Spleen (tissue), 11 donors: ENCODE results near the gene FZD2. TPM values are rescaled to one million over a fixed set of nuclear protein-coding genes. Genes with fewer than 3 reads are reported as not detected.

Experiments
- DNase-seq: peaks from one replicate; pipeline ENCODE4 v3.0.0-alpha.2; 2020
- H3K27ac ChIP-seq, 8 donors: fragments of 200-600 bp; sonication (generic) in 7 of 8; 1 replicate in 4 of 8; 2 replicates in 4 of 8; pipeline versions ENCODE4 v1.5.0 to v1.8.0; 2016 to 2021; ENCODE audit warnings: inconsistent platforms in 4 of 8, mild to moderate bottlenecking in 4 of 8, moderate library complexity in 1 of 8
- H3K27me3 ChIP-seq, 7 donors: fragments of 200-600 bp; sonication (generic) in 6 of 7; replicated peaks in 1 of 7; 1 replicate in 4 of 7; 2 replicates in 3 of 7; pipeline versions ENCODE4 v1.5.0 to v1.8.0; 2016 to 2021; ENCODE audit warnings: inconsistent platforms in 3 of 7, mild to moderate bottlenecking in 1 of 7
- H3K36me3 ChIP-seq, 6 donors: fragments of 200-600 bp; sonication (generic) in 5 of 6; 1 replicate in 4 of 6; 2 replicates in 2 of 6; pipeline versions ENCODE4 v1.5.0 to v1.8.0; 2016 to 2021; ENCODE audit warnings: inconsistent platforms in 2 of 6
- H3K4me1 ChIP-seq, 6 donors: fragments of 200-600 bp; sonication (generic) in 5 of 6; 1 replicate in 3 of 6; 2 replicates in 3 of 6; pipeline versions ENCODE4 v1.5.0 to v1.8.0; 2016 to 2021; ENCODE audit warnings: inconsistent platforms in 3 of 6
- H3K4me3 ChIP-seq, 8 donors: fragments of 200-600 bp; sonication (generic) in 7 of 8; 1 replicate in 4 of 8; 2 replicates in 4 of 8; pipeline versions ENCODE4 v1.5.0 to v1.8.0; 2016 to 2021; ENCODE audit warnings: inconsistent platforms in 4 of 8, mild to moderate bottlenecking in 4 of 8, moderate library complexity in 2 of 8
- H3K9me3 ChIP-seq, 8 donors: fragments of 200-600 bp; sonication (generic) in 7 of 8; 1 replicate in 4 of 8; 2 replicates in 4 of 8; pipeline versions ENCODE4 v1.5.0 to v1.8.0; 2016 to 2021; ENCODE audit warnings: inconsistent platforms in 4 of 8
- CTCF ChIP-seq, 11 experiments: fragments of 200-600 bp in 7 of 11; fragments of 450-650 bp in 4 of 11; sonication (generic) in 4 of 11; IDR thresholded peaks in 8 of 11; conservative IDR thresholded peaks in 3 of 11; 1 replicate in 7 of 11; 2 replicates in 4 of 11; pipeline versions ENCODE4 v1.4.0 to v1.8.0; 2016 to 2021; ENCODE audit warnings: antibody characterized with exemption in 11 of 11, inconsistent platforms in 4 of 11, mild to moderate bottlenecking in 1 of 11
- POLR2A ChIP-seq, 3 donors: fragments of 450-650 bp; IDR thresholded peaks; one replicate each; pipeline ENCODE4 v1.5.1; 2017; ENCODE audit warnings: antibody characterized with exemption in 3 of 3, mild to moderate bottlenecking in 1 of 3
- POLR2AphosphoS5 ChIP-seq, 3 donors: sonication (generic); formaldehyde crosslinking; IDR thresholded peaks; one replicate each; pipeline ENCODE4 v1.5.1; 2017; ENCODE audit warnings: antibody characterized with exemption in 3 of 3
- WGBS, 5 donors: extraction: QIAGEN DNeasy Blood & Tissue Kit in 3 of 5; methylation state at CpG; one replicate each; pipeline versions ENCODE4 v1.1.5 to v1.1.7; 2013 to 2018; 5-methylcytosine and 5-hydroxymethylcytosine counted together
- intact Hi-C: fragments of 100-400 bp; cut with DNase I; formaldehyde crosslinking; loops from one replicate; pipeline ENCODE4 v1.15.0; 2023; ENCODE audit warnings: low total_unique reads
- polyA plus RNA-seq, 3 donors: library from polyadenylated mRNA; stranded (reverse); fragments of 200-250 nt; gene quantifications; one replicate each; pipeline ENCODE4 v1.2.1, GENCODE V29; 2013
- total RNA-seq, 7 donors: library from RNA; depleted of rRNA in 3 of 7; stranded (reverse); fragments of >200 nt in 3 of 7; fragmentation: NEBNext Ultra II Directional in 4 of 7; extraction: Animal tissue kit (Norgen Biotek cat#: 25700) in 4 of 7; gene quantifications; one replicate each; pipeline versions ENCODE4 v1.1.0 to v1.2.1, GENCODE V29; 2016 to 2021
- donor health status: healthy with polysubstance abuse.
- donor health status: DM: no; HTN: no; CAD: no; lungs with moderate emphysema.
- donor health status: DM: no; HTN: no; CAD: no.
- donor health status: Bipolar disorder and iron deficiency.
- donor health status: healthy.
- donor health status: DM: no; HTN: no; CAD: no.
- donor health status: DM: yes; HTN: yes; CAD: no.

FZD2 gene
- total and polyA plus RNA-seq, 10 donors: 1.2 to 6.0 (median 2.9) TPM

- H3K27me3 ChIP-seq: peaks cover 0 to 47% (median 5%) of the 10 kb centered on the region in 7 donors
- TF ChIP-seq CTCF (IDR thresholded peaks at IDR 0.05 in 8 of 11, conservative IDR thresholded peaks at IDR 0.05 in 3 of 11) (no peak), POLR2A (IDR thresholded peaks at IDR 0.05) (no peak), POLR2AphosphoS5 (IDR thresholded peaks at IDR 0.05) (no peak)
- no peak overlapping the region for H3K4me3 ChIP-seq
- no peak overlapping the region for H3K27ac ChIP-seq
- WGBS, 5 donors: 71 to 86% (median 76%) methylated on average over 3 of the region's 3 CpGs
- H3K36me3 ChIP-seq: no peaks in the 10 kb centered on the region
- no peaks in the 10 kb centered on the region for H3K4me1 ChIP-seq
- H3K9me3 ChIP-seq: peaks cover 0 to 9% (median 7%) of the 10 kb centered on the region in 8 donors
- no peak for DNase-seq
- intact Hi-C loops: no loop called here
Measured at GRCh38 chr17:44523672-44523972, 33.7 kb upstream of the FZD2 start.

- no peaks in the 10 kb centered on the region for H3K36me3 ChIP-seq
- H3K27me3 ChIP-seq: peaks cover 0 to 65% (median 6%) of the 10 kb centered on the region in 7 donors
- no peak for DNase-seq
- no peak for TF ChIP-seq POLR2AphosphoS5 (IDR thresholded peaks at IDR 0.05)
- TF ChIP-seq POLR2A (IDR thresholded peaks at IDR 0.05): no peak
- no peak for TF ChIP-seq CTCF (IDR thresholded peaks at IDR 0.05 in 8 of 11, conservative IDR thresholded peaks at IDR 0.05 in 3 of 11)
- H3K9me3 ChIP-seq: peaks cover 0 to 9% (median 7%) of the 10 kb centered on the region in 8 donors
- WGBS, 5 donors: 88 to 97% (median 94%) methylated on average over 1 of the region's 1 CpG
- no peaks in the 10 kb centered on the region for H3K4me1 ChIP-seq
- intact Hi-C loops: no loop called here
- no peak overlapping the region for H3K4me3 ChIP-seq
- H3K27ac ChIP-seq: no peak overlapping the region
Measured at GRCh38 chr17:44527102-44527501, 30.2 kb upstream of the FZD2 start.

- intact Hi-C loops: no loop called here
- H3K4me3 ChIP-seq: no peak overlapping the region
- WGBS, 5 donors: 94 to 98% (median 96%) methylated on average over 7 to 28 of the region's 28 CpGs
- H3K4me1 ChIP-seq: no peaks in the 10 kb centered on the region
- no peaks in the 10 kb centered on the region for H3K36me3 ChIP-seq
- TF ChIP-seq CTCF (IDR thresholded peaks at IDR 0.05 in 8 of 11, conservative IDR thresholded peaks at IDR 0.05 in 3 of 11): no peak
- no peak for TF ChIP-seq POLR2AphosphoS5 (IDR thresholded peaks at IDR 0.05)
- no peak for TF ChIP-seq POLR2A (IDR thresholded peaks at IDR 0.05)
- no peak for DNase-seq
- H3K9me3 ChIP-seq: peaks cover 0 to 9% (median 7%) of the 10 kb centered on the region in 8 donors
- peaks cover 0 to 71% (median 6%) of the 10 kb centered on the region in 7 donors for H3K27me3 ChIP-seq
- no peak overlapping the region for H3K27ac ChIP-seq
Measured at GRCh38 chr17:44527954-44528353, 29.3 kb upstream of the FZD2 start.

- Histone ChIP-seq H3K27ac (no peak overlapping the region), H3K9me3 (peaks cover 0 to 9% (median 7%) of the 10 kb centered on the region in 8 donors), H3K36me3 (no peaks in the 10 kb centered on the region), H3K4me1 (peaks cover 0 to 13% (median 9%) of the 10 kb centered on the region in 6 donors), H3K27me3 (peaks cover 0 to 80% (median 6%) of the 10 kb centered on the region in 7 donors), H3K4me3 (no peak overlapping the region)
- TF ChIP-seq CTCF (IDR thresholded peaks at IDR 0.05 in 8 of 11, conservative IDR thresholded peaks at IDR 0.05 in 3 of 11) (no peak), POLR2A (IDR thresholded peaks at IDR 0.05) (no peak), POLR2AphosphoS5 (IDR thresholded peaks at IDR 0.05) (no peak)
- 61 to 74% (median 70%) methylated on average over 3 of the region's 3 CpGs for WGBS, 5 donors
- intact Hi-C loops: loop anchor here (5.0 kb wide), 1 partner anchor 107 kb away; no protein-coding TSS in a partner anchor
- no peak for DNase-seq
Measured at GRCh38 chr17:44529864-44530263, 27.4 kb upstream of the FZD2 start.
